Stimulated activated CD4-positive, alpha-beta T cell treated with anti-CD3 and anti-CD28 coated beads, Interleukin-12 subunit alpha, Interleukin-12 subunit beta, amount 100 ng/mL, for 48 hours (primary cell): Measurements from ENCODE around the gene KRT75.

Experiments
- DNase-seq, 3 donors: peaks; one replicate each; pipeline ENCODE4 v3.0.0-alpha.2; 2020; ENCODE audit warnings: low read depth in 2 of 3, low spot score in 1 of 3

Gene KRT75

GRCh38 chr12:52440821-52441319, 6.7 kb upstream of the KRT75 start:
- no peak for DNase-seq

- no peak for DNase-seq
Measured at GRCh38 chr12:52439845-52440244, 5.7 kb upstream of the KRT75 start.

DNA sequence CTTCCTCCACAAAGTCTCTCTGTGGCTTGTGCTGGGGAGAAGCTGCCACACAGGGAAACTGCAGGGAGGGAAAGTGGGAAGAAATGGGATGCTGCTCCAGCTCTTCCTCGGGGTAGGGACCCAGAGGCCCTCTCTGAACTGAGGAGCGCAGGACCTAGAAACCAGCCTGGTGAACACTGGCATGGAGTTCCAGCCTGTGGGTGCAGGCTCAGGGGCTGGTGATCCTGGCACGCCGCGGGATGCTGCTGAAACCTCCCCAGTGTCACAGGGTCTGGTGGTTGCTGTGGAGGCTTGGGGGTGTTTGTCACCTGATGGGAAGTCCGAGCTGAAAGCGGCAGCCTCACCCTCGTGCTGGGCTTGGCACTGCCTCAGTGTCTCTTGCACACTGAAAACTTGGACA, 5.2 kb upstream of the KRT75 start:
- DNase-seq = no peak

DNA sequence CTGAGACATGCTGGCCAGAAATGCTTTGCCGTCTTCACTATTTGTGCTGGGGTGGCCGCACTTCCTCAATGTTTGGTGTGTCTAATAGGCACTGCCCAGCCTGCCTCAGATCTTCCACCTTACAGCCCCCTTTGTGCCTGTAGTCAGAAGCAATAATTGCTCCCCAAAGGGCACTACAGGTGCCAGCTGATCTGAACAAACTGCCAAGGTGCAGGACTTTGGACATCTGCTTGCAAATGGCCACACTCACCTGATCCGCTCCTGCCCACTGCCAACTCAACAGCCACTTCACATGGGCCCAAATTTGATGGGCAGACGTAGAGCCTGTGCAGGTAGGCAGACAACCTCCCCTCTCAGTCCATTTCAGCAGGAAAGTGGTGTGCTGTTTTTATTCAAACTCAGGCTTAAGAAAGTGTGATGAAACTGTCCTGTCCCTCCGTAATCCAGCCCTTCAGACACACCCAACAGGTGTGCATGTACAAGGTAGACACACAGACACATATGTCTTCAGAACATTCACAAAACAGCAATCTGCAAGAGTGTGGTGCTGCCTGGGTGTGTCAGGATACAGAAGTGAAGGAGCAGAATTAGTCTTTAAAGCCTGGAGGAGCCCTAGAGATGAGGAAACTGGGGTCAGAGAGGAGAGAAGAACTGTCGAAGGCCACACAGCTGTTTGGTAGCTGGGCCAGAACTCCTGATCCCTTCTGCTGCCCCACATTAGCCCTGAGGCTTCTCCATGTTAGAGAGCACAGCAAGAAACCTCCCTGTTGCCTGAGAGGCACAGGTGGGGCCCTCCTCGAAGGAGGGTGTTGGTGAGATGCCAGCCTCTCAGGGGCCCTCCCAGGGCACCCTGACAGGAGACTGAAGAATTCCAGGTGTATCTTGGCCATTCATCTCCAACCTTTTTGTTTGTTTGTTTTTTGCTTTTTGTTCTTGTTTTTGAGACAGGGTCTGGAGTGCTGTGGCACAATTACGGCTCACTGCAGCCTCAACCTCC, 4.4 kb upstream of the KRT75 start:
- DNase-seq = no peak

DNA sequence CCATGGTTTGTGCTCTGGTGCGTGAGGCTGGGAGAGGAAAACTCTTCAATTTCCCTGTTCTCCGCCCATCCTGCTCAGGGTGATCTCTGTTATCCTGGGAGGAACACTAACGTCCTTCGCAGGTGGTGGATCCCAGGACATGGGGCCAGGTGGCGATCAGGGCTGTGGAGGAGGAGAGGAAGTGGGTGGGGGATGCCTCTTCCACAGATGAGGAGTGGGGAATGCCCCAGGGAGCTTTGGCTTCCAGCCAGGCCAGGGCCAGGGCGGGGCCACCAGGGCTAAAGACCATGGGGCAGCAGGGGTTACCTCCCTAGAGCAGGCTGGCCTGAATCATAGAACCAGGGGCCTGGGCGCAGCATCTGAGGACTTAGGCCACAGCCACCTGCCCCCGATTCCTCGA, 3.3 kb upstream of the KRT75 start:
- DNase-seq = no peak

- DNase-seq = no peak
Measured at GRCh38 chr12:52436828-52437474, 2.8 kb upstream of the KRT75 start.

- no peak for DNase-seq
Measured at GRCh38 chr12:52436000-52436827, 2.0 kb upstream of the KRT75 start.

DNA sequence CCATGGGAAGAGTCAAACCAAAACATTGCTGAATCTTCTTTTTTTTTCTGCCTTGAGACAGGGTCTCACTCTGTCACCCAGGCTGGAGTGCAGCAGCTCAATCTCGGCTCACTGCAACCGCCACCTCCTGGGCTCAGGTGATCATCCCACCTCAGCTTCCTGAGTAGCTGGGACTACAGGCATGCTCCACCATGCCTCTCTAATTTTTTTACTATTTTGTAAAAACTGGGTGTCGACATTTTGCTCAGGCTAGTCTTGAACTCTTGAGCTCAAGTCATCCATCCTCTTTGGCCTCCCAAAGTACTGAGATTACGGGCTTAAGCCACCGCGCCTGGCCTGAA, 1.5 kb upstream of the KRT75 start:
- no peak for DNase-seq

- no peak for DNase-seq
Measured at GRCh38 chr12:52434760-52435530, 774 bp upstream of the KRT75 start.

DNA sequence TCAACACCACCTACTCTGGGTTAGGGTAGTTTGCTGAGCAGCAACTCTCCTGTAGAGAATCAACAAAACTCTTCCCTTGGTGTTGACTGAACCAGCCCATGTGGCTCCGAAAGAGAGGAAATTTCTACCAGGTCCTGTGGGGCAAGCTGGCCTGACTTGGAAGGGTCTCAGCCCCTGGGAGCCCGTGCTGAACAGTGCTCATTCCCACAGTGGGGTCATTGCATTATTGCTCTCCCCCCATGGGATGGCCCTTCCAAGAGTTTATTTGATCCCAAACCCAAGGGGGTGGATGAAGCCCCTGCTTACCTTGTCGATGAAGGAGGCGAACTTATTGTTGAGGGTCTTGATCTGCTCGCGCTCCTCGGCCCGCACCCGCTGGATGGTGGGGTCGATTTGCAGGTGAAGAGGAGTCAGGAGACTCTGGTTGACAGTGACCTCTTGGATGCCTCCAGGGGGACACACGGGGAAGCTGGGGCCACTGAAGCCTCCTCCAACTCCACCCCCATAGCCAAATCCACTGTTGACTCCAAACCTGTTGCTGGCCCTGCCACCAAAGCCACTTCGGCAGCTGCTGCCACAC, 580 bp downstream of the KRT75 start:
- no peak for DNase-seq

DNA sequence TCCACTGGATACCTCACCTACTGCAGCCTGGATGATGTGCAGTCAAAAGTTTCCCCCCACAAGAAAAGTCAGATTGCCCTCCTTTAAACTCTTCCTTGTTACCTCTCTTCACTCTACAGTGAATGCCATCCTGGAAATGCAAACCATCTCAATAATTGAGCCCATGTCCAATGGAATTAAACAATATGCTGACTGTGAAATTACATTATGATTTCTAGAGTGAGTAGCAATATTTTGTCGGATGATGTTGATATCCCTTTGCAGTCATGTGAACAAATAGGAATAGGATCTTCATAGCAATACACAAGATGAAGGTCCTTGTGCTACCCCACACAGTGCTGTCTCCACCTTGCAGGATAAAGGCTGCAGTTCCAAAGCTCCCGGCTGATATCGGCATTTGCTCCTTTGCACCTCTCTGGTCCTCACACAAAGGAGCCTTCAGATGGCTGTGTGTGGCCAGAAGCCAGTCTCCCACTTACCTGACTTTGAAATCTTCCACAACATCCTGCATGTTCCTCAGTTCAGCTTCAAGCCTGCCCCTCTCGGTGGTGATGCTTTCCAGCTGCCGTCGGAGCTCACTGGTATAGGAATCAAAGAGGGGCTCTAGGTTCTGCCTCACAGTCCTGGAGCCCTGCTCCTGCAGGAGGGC, 1.5 kb downstream of the KRT75 start:
- no peak for DNase-seq

DNA sequence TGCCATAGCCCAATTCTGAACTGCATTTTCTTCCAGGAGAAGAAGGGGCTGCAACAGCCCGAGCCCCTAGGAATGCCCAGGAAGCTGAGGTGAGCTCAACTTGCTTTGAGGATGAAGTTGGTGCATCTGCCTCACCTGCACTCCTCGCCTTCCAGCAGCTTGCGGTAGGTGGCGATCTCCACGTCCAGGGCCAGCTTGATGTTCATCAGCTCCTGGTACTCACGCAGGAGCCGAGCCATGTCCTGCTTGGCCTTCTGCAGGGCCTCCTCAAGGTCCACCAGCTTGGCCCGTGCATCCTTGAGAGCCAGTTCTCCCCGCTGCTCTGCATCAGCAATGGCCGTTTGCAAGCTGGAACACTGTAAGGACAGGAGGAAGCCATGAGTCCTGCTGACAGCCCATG, 6.0 kb downstream of the KRT75 start:
- no peak for DNase-seq

GRCh38 chr12:52427083-52427482, 7.1 kb downstream of the KRT75 start:
- DNase-seq = no peak

- no peak for DNase-seq
Measured at GRCh38 chr12:52426034-52426433, 8.1 kb downstream of the KRT75 start.

DNA sequence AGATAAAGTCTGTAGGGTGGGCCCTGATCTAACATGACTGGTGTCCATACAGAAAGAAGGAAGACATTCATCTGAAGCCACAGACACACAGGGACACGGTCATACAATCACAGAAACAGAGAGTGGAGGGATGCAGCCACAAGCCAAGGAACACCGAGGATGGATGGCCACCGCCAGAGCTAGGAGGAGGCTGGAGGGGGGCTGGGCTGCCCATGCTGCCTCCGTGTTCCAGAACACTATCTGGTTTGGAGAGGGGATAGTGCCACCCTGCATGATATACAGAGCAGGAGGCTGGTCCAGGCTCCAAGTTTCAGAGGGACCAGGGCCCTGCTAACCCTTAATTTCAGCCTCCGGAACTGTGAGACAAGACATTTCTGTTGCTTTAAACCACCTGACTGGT, 8.7 kb downstream of the KRT75 start:
- DNase-seq = no peak

- no peak for DNase-seq
Measured at GRCh38 chr12:52423661-52424500, 10.3 kb downstream of the KRT75 start.

DNA sequence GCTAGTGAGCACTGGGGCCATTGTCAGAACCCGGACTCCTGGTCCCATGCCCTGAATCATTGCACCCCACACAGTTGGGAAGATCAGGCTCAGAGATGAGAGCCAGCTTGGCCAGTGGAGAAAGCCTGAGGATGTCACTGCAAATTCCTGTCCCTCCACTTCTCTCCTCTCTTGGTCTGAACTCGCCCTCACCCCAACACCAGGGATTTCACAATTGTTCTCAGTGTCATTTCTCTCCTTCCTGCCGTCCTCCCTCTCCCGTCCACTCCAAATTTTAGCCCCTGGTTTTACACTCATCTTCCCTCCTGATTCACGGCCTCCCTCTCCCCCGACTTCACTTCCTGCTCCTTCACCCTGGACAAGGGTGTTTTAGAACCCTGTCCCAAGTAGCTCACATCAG, 11.1 kb downstream of the KRT75 start:
- no peak for DNase-seq

GRCh38 chr12:52419656-52420055, 14.5 kb downstream of the KRT75 start:
- no peak for DNase-seq

- no peak for DNase-seq
Measured at GRCh38 chr12:52418576-52419110, 15.5 kb downstream of the KRT75 start.
